ENCODE measurements around the gene MAN2A1.

The MAN2A1 gene

GRCh38 chr5:109676920-109677319 lies 12.8 kb upstream of the MAN2A1 start:
- no peak overlapping the region for H3K4me3 ChIP-seq (ENCODE audit: low read depth, low read length)
- DNase-seq (ENCODE audit: low read depth): no peak

- no peak for DNase-seq (ENCODE audit: low read depth)
- H3K4me3 ChIP-seq (ENCODE audit: low read depth, low read length): no peak overlapping the region
These were observed 11.3 kb upstream of the MAN2A1 start for GRCh38 chr5:109678447-109678846.

GRCh38 chr5:109681763-109682162 lies 8.0 kb upstream of the MAN2A1 start:
- no peak overlapping the region for H3K4me3 ChIP-seq (ENCODE audit: low read depth, low read length)
- DNase-seq (ENCODE audit: low read depth): no peak

GRCh38 chr5:109682383-109682782 lies 7.3 kb upstream of the MAN2A1 start:
- no peak for DNase-seq (ENCODE audit: low read depth)
- no peak overlapping the region for H3K4me3 ChIP-seq (ENCODE audit: low read depth, low read length)

GRCh38 chr5:109685916-109686315 lies 3.8 kb upstream of the MAN2A1 start:
- H3K4me3 ChIP-seq (ENCODE audit: low read depth, low read length): no peak overlapping the region
- no peak for DNase-seq (ENCODE audit: low read depth)

- peak overlapping the region; percentile 94 for H3K4me3 ChIP-seq (ENCODE audit: low read depth, low read length)
- DNase-seq (ENCODE audit: low read depth): no peak
These were observed 1.1 kb upstream of the MAN2A1 start for GRCh38 chr5:109688630-109688969.

GRCh38 chr5:109688970-109689739 lies 572 bp upstream of the MAN2A1 start:
- peak overlapping the region; percentile 94 for H3K4me3 ChIP-seq (ENCODE audit: low read depth, low read length)
- DNase-seq (ENCODE audit: low read depth): peak; percentile 60

GRCh38 chr5:109690242-109690974 lies 681 bp downstream of the MAN2A1 start:
- no peak for DNase-seq (ENCODE audit: low read depth)
- peak overlapping the region; percentile 94 for H3K4me3 ChIP-seq (ENCODE audit: low read depth, low read length)

- DNase-seq (ENCODE audit: low read depth): peak; percentile 64
- peak overlapping the region; percentile 94 for H3K4me3 ChIP-seq (ENCODE audit: low read depth, low read length)
These were observed 1.3 kb downstream of the MAN2A1 start for GRCh38 chr5:109690975-109691574.

- H3K4me3 ChIP-seq (ENCODE audit: low read depth, low read length): peak overlapping the region; percentile 94
- no peak for DNase-seq (ENCODE audit: low read depth)
These were observed 2.3 kb downstream of the MAN2A1 start for GRCh38 chr5:109691996-109692395.

GRCh38 chr5:109692852-109693251 lies 3.1 kb downstream of the MAN2A1 start:
- no peak overlapping the region for H3K4me3 ChIP-seq (ENCODE audit: low read depth, low read length)
- DNase-seq (ENCODE audit: low read depth): no peak

GRCh38 chr5:109693535-109694400 lies 4.0 kb downstream of the MAN2A1 start:
- no peak for DNase-seq (ENCODE audit: low read depth)
- H3K4me3 ChIP-seq (ENCODE audit: low read depth, low read length): no peak overlapping the region

GRCh38 chr5:109694451-109694891 lies 4.7 kb downstream of the MAN2A1 start:
- no peak for DNase-seq (ENCODE audit: low read depth)
- no peak overlapping the region for H3K4me3 ChIP-seq (ENCODE audit: low read depth, low read length)

- H3K4me3 ChIP-seq (ENCODE audit: low read depth, low read length): no peak overlapping the region
- no peak for DNase-seq (ENCODE audit: low read depth)
These were observed 5.5 kb downstream of the MAN2A1 start for GRCh38 chr5:109695005-109695926.

GRCh38 chr5:109697339-109697738 lies 7.6 kb downstream of the MAN2A1 start:
- DNase-seq (ENCODE audit: low read depth): no peak
- no peak overlapping the region for H3K4me3 ChIP-seq (ENCODE audit: low read depth, low read length)

- no peak for DNase-seq (ENCODE audit: low read depth)
- H3K4me3 ChIP-seq (ENCODE audit: low read depth, low read length): no peak overlapping the region
These were observed 10.9 kb downstream of the MAN2A1 start for GRCh38 chr5:109700516-109701153.

- no peak overlapping the region for H3K4me3 ChIP-seq (ENCODE audit: low read depth, low read length)
- no peak for DNase-seq (ENCODE audit: low read depth)
These were observed 11.5 kb downstream of the MAN2A1 start for GRCh38 chr5:109701252-109701651.

GRCh38 chr5:109701792-109702191 lies 12.1 kb downstream of the MAN2A1 start:
- no peak for DNase-seq (ENCODE audit: low read depth)
- H3K4me3 ChIP-seq (ENCODE audit: low read depth, low read length): no peak overlapping the region

Measured in skeletal muscle cell (primary cell).